SK-N-SH treated with all-trans-retinoic acid at 6 μM for 48 hours (cell line): ENCODE data around the gene KCNS1.

Experiments used
- ATAC-seq: fragments of 200-7000 bp; cut with Tn5 transposase; 3 replicates; pipeline ENCODE4 v1.9.1; 2020; ENCODE audit warnings: mild to moderate bottlenecking, moderate library complexity
- ARNTL ChIP-seq: fragments of 450-650 bp; formaldehyde crosslinking; IDR thresholded peaks from 2 replicates; pipeline ENCODE4 v1.5.0; 2020; ENCODE audit warnings: low read depth, mild to moderate bottlenecking, moderate library complexity, borderline replicate concordance
- BACH2 ChIP-seq: fragments of 250-450 bp; sonication (Bioruptor Pico); IDR thresholded peaks from 2 replicates; pipeline ENCODE4 v1.9.0; 2021; ENCODE audit warnings: mild to moderate bottlenecking, borderline replicate concordance
- CSDC2 ChIP-seq: fragments of 250-450 bp; sonication (Bioruptor Pico); IDR thresholded peaks from 2 replicates; pipeline ENCODE4 v1.5.0; 2020; ENCODE audit warnings: mild to moderate bottlenecking, moderate library complexity
- ESRRG ChIP-seq: fragments of 250-450 bp; sonication (Bioruptor Pico); IDR thresholded peaks from 2 replicates; pipeline ENCODE4 v1.6.1; 2021; ENCODE audit warnings: mild to moderate bottlenecking
- GLIS3 ChIP-seq: fragments of 250-450 bp; sonication (Bioruptor Pico); IDR thresholded peaks from 2 replicates; pipeline ENCODE4 v1.5.0; 2020; ENCODE audit warnings: mild to moderate bottlenecking, moderate library complexity
- ISL1 ChIP-seq: fragments of 250-450 bp; sonication (Bioruptor Pico); IDR thresholded peaks from 2 replicates; pipeline ENCODE4 v2.1.2; 2022; ENCODE audit warnings: mild to moderate bottlenecking, moderate library complexity
- OSR1 ChIP-seq: fragments of 250-450 bp; sonication (Bioruptor Pico); IDR thresholded peaks from 2 replicates; pipeline ENCODE4 v1.8.0; 2022; ENCODE audit warnings: moderate library complexity, mild to moderate bottlenecking, inconsistent platforms
- PPARA ChIP-seq: fragments of 250-450 bp; sonication (Bioruptor Pico); IDR thresholded peaks from 2 replicates; pipeline ENCODE4 v1.5.0; 2020; ENCODE audit warnings: mild to moderate bottlenecking, borderline replicate concordance
- TCF4 ChIP-seq: fragments of 250-450 bp; sonication (Bioruptor Pico); IDR thresholded peaks from 2 replicates; pipeline ENCODE4 v1.8.0; 2021; ENCODE audit warnings: mild to moderate bottlenecking, moderate library complexity, borderline replicate concordance
- TOX ChIP-seq: fragments of 250-450 bp; sonication (Bioruptor Pico); IDR thresholded peaks from 2 replicates; pipeline ENCODE4 v1.8.0; 2021; ENCODE audit warnings: mild to moderate bottlenecking, moderate library complexity, borderline replicate concordance
- ZC3H10 ChIP-seq: fragments of 250-450 bp; sonication (Bioruptor Pico); IDR thresholded peaks from 2 replicates; pipeline ENCODE4 v1.5.1; 2021; ENCODE audit warnings: mild to moderate bottlenecking, moderate library complexity
- ZFP3 ChIP-seq: fragments of 250-450 bp; sonication (Bioruptor Pico); IDR thresholded peaks from 2 replicates; pipeline ENCODE4 v1.5.0; 2020; ENCODE audit warnings: mild to moderate bottlenecking, moderate library complexity
- ZFP30 ChIP-seq: fragments of 450-650 bp; formaldehyde crosslinking; IDR thresholded peaks from 2 replicates; pipeline ENCODE4 v1.5.0; 2022; ENCODE audit warnings: mild to moderate bottlenecking, moderate library complexity
- ZNF8 ChIP-seq: fragments of 450-650 bp; formaldehyde crosslinking; IDR thresholded peaks from 2 replicates; pipeline ENCODE4 v1.5.0; 2020; ENCODE audit warnings: mild to moderate bottlenecking, moderate library complexity
- TF ChIP-seq, protein P1 (sequence below): fragments of 250-450 bp; sonication (Bioruptor Pico); IDR thresholded peaks from 2 replicates; pipeline ENCODE4 v1.5.0; 2020; ENCODE audit warnings: mild to moderate bottlenecking, moderate library complexity
- TF ChIP-seq, protein P2 (sequence below): fragments of 250-450 bp; sonication (Bioruptor Pico); IDR thresholded peaks from 2 replicates; pipeline ENCODE4 v1.8.0; 2021; ENCODE audit warnings: low read depth, mild to moderate bottlenecking, moderate library complexity, borderline replicate concordance
- TF ChIP-seq, protein P3 (sequence below): fragments of 250-450 bp; sonication (Bioruptor Pico); IDR thresholded peaks from 2 replicates; pipeline ENCODE4 v1.5.1; 2020; ENCODE audit warnings: low read depth, mild to moderate bottlenecking, moderate library complexity
- TF ChIP-seq, protein P4 (sequence below): fragments of 250-450 bp; sonication (Bioruptor Pico); IDR thresholded peaks from 2 replicates; pipeline ENCODE4 v1.5.1; 2021; ENCODE audit warnings: mild to moderate bottlenecking, moderate library complexity
- TF ChIP-seq, protein P5 (sequence below): fragments of 250-450 bp; sonication (Bioruptor Pico); IDR thresholded peaks from 2 replicates; pipeline ENCODE4 v1.8.0; 2020; ENCODE audit warnings: mild to moderate bottlenecking, moderate library complexity, borderline replicate concordance

The KCNS1 gene

DNA sequence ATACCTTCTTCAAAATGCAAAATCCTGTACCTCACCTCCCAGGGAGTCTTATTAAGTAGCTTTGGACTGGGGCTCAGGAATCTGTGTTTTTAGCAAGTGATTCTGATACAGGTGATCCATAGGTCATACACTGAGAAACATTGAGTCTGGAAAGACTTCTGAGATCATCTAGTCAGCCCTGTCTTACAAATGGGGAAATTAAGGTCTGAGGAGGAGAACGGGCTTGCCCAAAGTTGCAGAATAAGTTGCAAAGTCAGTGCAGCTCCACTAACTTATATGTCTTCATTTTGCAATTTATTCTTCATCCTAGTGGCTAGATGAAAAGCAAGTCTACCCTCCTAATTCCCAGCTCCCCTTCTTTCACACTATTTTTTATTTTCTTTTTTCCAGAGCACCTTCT, 28.9 kb downstream of the KCNS1 start (continued):
- TF ChIP-seq, protein P1, sequence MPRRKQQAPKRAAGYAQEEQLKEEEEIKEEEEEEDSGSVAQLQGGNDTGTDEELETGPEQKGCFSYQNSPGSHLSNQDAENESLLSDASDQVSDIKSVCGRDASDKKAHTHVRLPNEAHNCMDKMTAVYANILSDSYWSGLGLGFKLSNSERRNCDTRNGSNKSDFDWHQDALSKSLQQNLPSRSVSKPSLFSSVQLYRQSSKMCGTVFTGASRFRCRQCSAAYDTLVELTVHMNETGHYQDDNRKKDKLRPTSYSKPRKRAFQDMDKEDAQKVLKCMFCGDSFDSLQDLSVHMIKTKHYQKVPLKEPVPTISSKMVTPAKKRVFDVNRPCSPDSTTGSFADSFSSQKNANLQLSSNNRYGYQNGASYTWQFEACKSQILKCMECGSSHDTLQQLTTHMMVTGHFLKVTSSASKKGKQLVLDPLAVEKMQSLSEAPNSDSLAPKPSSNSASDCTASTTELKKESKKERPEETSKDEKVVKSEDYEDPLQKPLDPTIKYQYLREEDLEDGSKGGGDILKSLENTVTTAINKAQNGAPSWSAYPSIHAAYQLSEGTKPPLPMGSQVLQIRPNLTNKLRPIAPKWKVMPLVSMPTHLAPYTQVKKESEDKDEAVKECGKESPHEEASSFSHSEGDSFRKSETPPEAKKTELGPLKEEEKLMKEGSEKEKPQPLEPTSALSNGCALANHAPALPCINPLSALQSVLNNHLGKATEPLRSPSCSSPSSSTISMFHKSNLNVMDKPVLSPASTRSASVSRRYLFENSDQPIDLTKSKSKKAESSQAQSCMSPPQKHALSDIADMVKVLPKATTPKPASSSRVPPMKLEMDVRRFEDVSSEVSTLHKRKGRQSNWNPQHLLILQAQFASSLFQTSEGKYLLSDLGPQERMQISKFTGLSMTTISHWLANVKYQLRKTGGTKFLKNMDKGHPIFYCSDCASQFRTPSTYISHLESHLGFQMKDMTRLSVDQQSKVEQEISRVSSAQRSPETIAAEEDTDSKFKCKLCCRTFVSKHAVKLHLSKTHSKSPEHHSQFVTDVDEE: no peak
- no peak for TF ChIP-seq BACH2
- TF ChIP-seq GLIS3 (CRISPR knock-in tag): no peak
- TF ChIP-seq OSR1 (CRISPR knock-in tag): no peak
- TF ChIP-seq TOX (CRISPR knock-in tag): no peak
- no peak for TF ChIP-seq ARNTL (CRISPR knock-in tag)
- TF ChIP-seq ESRRG (CRISPR knock-in tag): no peak
- no peak for TF ChIP-seq ZC3H10 (CRISPR knock-in tag)
- TF ChIP-seq, all 23 proteins: peak for 0

DNA sequence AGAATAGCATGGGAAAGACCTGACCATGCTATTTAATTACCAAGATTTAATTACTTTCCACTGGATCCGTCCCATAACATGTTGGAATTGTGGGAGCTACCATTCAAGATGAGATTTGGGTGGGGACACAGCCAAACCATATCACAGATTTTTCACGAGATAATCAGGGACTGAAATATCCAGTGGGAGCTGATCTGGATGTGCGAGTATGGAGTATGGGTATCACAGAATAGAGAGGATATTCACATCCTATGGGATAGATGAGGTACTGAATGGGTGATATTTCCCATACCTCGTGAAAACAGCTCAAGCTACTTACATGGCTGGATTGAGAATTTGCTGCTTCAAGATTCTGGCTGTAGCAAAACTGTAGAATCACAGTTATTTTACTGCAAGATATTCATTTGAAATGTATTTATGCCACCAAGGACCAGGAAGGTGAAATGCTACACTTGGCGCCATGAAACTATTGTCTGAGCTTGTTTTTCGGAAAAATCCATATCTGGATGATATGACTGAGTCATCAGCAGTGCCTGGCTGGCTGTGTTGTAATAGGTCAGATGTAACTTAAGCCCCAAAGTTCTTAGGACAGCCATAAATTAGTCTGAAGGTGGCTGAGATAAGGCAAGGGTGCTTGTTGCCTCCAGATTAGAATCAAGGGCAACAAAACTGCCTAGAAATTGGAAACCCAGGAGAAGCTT, 29.8 kb downstream of the KCNS1 start:
- ATAC-seq: peak; percentile 50
- TF ChIP-seq, protein P2, sequence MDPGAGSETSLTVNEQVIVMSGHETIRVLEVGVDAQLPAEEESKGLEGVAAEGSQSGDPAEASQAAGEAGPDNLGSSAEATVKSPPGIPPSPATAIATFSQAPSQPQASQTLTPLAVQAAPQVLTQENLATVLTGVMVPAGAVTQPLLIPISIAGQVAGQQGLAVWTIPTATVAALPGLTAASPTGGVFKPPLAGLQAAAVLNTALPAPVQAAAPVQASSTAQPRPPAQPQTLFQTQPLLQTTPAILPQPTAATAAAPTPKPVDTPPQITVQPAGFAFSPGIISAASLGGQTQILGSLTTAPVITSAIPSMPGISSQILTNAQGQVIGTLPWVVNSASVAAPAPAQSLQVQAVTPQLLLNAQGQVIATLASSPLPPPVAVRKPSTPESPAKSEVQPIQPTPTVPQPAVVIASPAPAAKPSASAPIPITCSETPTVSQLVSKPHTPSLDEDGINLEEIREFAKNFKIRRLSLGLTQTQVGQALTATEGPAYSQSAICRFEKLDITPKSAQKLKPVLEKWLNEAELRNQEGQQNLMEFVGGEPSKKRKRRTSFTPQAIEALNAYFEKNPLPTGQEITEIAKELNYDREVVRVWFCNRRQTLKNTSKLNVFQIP (CRISPR knock-in tag): no peak
- peak; percentile 31; the same call in 1 of the 2 replicates for TF ChIP-seq ISL1
- TF ChIP-seq ZNF8 (CRISPR knock-in tag): no peak
- TF ChIP-seq PPARA (CRISPR knock-in tag): no peak

DNA sequence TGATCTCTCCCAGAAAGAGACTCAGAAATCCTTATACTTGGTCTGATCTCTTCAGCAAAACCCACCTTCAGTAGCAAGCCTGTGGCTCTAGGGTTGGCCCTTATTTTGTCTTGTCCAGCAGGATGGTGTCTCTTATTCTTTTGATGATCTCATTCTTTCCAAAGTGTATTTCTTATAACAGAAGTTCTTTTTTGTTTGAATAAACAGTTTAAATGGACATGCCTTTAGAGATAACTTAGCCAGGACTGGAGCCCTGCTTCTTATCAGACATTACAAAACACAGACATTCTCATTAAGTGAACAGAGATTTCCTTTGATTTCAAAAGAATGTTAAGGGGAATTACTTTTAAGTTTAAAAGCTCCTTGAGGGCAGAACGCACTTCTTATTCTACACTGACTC, 31.7 kb downstream of the KCNS1 start:
- no peak for ATAC-seq
- no peak for TF ChIP-seq TCF4
- TF ChIP-seq ISL1: peak; percentile 91
- TF ChIP-seq, protein P3, sequence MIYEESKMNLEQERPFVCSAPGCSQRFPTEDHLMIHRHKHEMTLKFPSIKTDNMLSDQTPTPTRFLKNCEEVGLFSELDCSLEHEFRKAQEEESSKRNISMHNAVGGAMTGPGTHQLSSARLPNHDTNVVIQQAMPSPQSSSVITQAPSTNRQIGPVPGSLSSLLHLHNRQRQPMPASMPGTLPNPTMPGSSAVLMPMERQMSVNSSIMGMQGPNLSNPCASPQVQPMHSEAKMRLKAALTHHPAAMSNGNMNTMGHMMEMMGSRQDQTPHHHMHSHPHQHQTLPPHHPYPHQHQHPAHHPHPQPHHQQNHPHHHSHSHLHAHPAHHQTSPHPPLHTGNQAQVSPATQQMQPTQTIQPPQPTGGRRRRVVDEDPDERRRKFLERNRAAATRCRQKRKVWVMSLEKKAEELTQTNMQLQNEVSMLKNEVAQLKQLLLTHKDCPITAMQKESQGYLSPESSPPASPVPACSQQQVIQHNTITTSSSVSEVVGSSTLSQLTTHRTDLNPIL (CRISPR knock-in tag): 0 out of 2 replicates have a peak, but pooled peaks have one; percentile 21
- TF ChIP-seq GLIS3 (CRISPR knock-in tag): 0 out of 2 replicates have a peak, but pooled peaks have one; percentile 24

DNA sequence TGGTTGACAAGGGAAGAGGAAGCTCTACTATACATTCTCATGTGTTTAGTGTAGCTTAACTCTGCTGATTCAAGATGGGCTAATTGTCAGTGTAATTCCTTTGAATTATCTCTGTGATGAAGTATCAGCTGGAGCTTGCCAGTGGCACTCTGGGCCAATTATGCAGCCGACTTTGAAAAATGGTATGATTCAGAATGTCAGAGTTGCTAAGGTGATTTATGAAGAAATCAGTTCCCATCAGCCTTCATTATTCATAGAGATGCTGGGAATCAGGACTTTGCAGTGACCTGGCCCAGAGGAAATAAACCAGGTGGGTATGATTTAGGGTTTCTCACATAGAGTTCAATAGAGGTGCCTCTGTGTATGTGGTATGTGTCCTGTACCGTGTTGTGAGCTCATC, 33.4 kb downstream of the KCNS1 start:
- peak; percentile 61 for ATAC-seq
- TF ChIP-seq GLIS3 (CRISPR knock-in tag): no peak
- TF ChIP-seq, protein P2 (CRISPR knock-in tag): peak; percentile 56; the same call in 1 of the 2 replicates
- no peak for TF ChIP-seq ZFP3 (CRISPR knock-in tag)
- no peak for TF ChIP-seq ZFP30 (CRISPR knock-in tag)
- TF ChIP-seq ISL1: peak; percentile 94
- TF ChIP-seq, protein P4, sequence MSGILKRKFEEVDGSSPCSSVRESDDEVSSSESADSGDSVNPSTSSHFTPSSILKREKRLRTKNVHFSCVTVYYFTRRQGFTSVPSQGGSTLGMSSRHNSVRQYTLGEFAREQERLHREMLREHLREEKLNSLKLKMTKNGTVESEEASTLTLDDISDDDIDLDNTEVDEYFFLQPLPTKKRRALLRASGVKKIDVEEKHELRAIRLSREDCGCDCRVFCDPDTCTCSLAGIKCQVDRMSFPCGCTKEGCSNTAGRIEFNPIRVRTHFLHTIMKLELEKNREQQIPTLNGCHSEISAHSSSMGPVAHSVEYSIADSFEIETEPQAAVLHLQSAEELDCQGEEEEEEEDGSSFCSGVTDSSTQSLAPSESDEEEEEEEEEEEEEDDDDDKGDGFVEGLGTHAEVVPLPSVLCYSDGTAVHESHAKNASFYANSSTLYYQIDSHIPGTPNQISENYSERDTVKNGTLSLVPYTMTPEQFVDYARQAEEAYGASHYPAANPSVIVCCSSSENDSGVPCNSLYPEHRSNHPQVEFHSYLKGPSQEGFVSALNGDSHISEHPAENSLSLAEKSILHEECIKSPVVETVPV (CRISPR knock-in tag): no peak
- TF ChIP-seq, protein P5, sequence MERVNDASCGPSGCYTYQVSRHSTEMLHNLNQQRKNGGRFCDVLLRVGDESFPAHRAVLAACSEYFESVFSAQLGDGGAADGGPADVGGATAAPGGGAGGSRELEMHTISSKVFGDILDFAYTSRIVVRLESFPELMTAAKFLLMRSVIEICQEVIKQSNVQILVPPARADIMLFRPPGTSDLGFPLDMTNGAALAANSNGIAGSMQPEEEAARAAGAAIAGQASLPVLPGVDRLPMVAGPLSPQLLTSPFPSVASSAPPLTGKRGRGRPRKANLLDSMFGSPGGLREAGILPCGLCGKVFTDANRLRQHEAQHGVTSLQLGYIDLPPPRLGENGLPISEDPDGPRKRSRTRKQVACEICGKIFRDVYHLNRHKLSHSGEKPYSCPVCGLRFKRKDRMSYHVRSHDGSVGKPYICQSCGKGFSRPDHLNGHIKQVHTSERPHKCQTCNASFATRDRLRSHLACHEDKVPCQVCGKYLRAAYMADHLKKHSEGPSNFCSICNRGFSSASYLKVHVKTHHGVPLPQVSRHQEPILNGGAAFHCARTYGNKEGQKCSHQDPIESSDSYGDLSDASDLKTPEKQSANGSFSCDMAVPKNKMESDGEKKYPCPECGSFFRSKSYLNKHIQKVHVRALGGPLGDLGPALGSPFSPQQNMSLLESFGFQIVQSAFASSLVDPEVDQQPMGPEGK: 0 out of 2 replicates have a peak, but pooled peaks have one; percentile 67
- TF ChIP-seq CSDC2 (CRISPR knock-in tag): no peak
